Measurements from ENCODE around the gene RALGAPA1. TPM values are rescaled to one million over a fixed set of nuclear protein-coding genes. Genes with fewer than 3 reads are reported as not detected.
"Not testable (repeated sequence)": the region's sequence is repeated elsewhere in the genome, so short reads cannot be mapped to it uniquely, and the experiment has no call there.

RALGAPA1 gene
- total RNA-seq, 1 donor from 2014 or later, result 57.4 TPM

- ChIA-PET CTCF (interaction anchor here (1.0 kb wide), 1 partner anchor 11 kb away, joined by 3 read pairs; no protein-coding TSS in a partner anchor), POLR2A (no interaction called here)
- H3K27me3 Mint-ChIP-seq, result no peaks in the 10 kb centered on the region
- peaks cover 74% of the 10 kb centered on the region for H3K36me3 Mint-ChIP-seq (ENCODE audit: low read depth)
- DNase-seq (no peak), ATAC-seq (ENCODE audit: low read depth) (no peak)
- intact Hi-C loops (cut with micrococcal nuclease), result no loop called here
- no peaks in the 10 kb centered on the region for H3K4me1 Mint-ChIP-seq
- TF ChIP-seq, protein P1, sequence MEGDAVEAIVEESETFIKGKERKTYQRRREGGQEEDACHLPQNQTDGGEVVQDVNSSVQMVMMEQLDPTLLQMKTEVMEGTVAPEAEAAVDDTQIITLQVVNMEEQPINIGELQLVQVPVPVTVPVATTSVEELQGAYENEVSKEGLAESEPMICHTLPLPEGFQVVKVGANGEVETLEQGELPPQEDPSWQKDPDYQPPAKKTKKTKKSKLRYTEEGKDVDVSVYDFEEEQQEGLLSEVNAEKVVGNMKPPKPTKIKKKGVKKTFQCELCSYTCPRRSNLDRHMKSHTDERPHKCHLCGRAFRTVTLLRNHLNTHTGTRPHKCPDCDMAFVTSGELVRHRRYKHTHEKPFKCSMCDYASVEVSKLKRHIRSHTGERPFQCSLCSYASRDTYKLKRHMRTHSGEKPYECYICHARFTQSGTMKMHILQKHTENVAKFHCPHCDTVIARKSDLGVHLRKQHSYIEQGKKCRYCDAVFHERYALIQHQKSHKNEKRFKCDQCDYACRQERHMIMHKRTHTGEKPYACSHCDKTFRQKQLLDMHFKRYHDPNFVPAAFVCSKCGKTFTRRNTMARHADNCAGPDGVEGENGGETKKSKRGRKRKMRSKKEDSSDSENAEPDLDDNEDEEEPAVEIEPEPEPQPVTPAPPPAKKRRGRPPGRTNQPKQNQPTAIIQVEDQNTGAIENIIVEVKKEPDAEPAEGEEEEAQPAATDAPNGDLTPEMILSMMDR (IDR thresholded peaks at IDR 0.05), result no peak
- peaks cover 7% of the 10 kb centered on the region for H3K9me3 Mint-ChIP-seq
- no peak overlapping the region for H3K4me3 Mint-ChIP-seq
- no peak overlapping the region for H3K27ac Mint-ChIP-seq
These were observed 191.6 kb downstream of the RALGAPA1 start for GRCh38 chr14:35617500-35617899.

DNA sequence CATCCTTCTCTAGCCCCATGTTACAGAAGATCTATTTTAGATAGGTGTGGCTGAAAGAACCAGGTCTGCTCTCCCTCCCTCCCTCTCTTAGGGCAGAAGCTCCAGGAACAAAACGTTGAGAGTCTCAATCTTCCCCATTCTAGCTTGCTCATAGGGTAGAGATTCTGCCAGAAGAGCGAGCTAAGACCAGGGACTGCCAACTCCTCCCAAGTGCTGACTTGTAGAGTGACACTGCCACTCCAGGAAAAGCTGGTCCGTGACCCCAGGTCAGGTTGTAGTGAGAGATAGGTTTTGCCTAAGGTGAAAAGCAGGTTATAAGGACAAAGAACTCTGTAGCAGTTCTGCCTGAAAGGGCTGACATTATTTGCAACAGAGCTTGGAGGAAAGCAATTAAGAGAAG, 201.7 kb downstream of the RALGAPA1 start:
- H3K36me3 Mint-ChIP-seq (ENCODE audit: low read depth), result peaks cover 65% of the 10 kb centered on the region

DNA sequence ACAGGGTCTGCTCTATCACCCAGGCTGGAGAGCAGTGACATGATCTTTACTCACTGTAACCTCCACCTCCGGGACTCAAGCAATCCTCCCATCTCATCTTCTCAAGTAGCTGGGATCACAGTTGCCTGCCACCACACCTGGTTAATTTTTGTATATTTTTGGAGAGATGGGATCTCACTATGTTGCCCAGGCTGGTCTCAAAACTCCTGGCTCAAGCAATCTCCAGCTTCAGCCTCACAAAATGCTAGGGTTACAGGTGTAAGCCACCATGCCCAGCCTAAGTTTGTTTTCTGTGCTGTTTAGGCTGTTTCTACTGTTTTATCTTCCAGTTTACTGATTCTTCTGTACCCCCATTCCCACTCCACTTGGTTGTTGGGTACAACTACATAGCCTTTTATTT, 208.8 kb downstream of the RALGAPA1 start:
- ChIA-PET POLR2A (no interaction called here), CTCF (no interaction called here)
- Mint-ChIP-seq H3K27me3 (no peaks in the 10 kb centered on the region), H3K4me3 (no peak overlapping the region), H3K4me1 (no peaks in the 10 kb centered on the region), H3K36me3 (ENCODE audit: low read depth) (peaks cover 77% of the 10 kb centered on the region), H3K27ac (no peak overlapping the region), H3K9me3 (peaks cover 12% of the 10 kb centered on the region)
- ATAC-seq (ENCODE audit: low read depth) (no peak), DNase-seq (no peak)
- TF ChIP-seq, protein P1 (IDR thresholded peaks at IDR 0.05), result no peak
- intact Hi-C loops (cut with micrococcal nuclease), result no loop called here

More for the DNA sequence above, 201.7 kb downstream of the RALGAPA1 start:
- Mint-ChIP-seq H3K4me3 (no peak overlapping the region), H3K4me1 (peaks cover 3% of the 10 kb centered on the region), H3K27me3 (no peaks in the 10 kb centered on the region), H3K9me3 (no peaks in the 10 kb centered on the region), H3K27ac (no peak overlapping the region)
- DNase-seq (no peak), ATAC-seq (ENCODE audit: low read depth) (no peak)
- TF ChIP-seq, protein P1 (IDR thresholded peaks at IDR 0.05), result no peak
- ChIA-PET CTCF (interaction anchor here (1.1 kb wide), 1 partner anchor 10 kb away, joined by 3 read pairs; no protein-coding TSS in a partner anchor), POLR2A (no interaction called here)
- intact Hi-C loops (cut with micrococcal nuclease), result no loop called here

GRCh38 chr14:35594616-35595015, 214.5 kb downstream of the RALGAPA1 start:
- no peak overlapping the region for H3K27ac Mint-ChIP-seq
- peaks cover 22% of the 10 kb centered on the region for H3K9me3 Mint-ChIP-seq
- TF ChIP-seq, protein P1 (IDR thresholded peaks at IDR 0.05), result no peak
- intact Hi-C loops (cut with micrococcal nuclease), result no loop called here
- ATAC-seq (ENCODE audit: low read depth) (no peak), DNase-seq (no peak)
- no peaks in the 10 kb centered on the region for H3K27me3 Mint-ChIP-seq
- H3K4me1 Mint-ChIP-seq, result no peaks in the 10 kb centered on the region
- peaks cover 84% of the 10 kb centered on the region for H3K36me3 Mint-ChIP-seq (ENCODE audit: low read depth)
- no peak overlapping the region for H3K4me3 Mint-ChIP-seq
- ChIA-PET CTCF (no interaction called here), POLR2A (no interaction called here)

DNA sequence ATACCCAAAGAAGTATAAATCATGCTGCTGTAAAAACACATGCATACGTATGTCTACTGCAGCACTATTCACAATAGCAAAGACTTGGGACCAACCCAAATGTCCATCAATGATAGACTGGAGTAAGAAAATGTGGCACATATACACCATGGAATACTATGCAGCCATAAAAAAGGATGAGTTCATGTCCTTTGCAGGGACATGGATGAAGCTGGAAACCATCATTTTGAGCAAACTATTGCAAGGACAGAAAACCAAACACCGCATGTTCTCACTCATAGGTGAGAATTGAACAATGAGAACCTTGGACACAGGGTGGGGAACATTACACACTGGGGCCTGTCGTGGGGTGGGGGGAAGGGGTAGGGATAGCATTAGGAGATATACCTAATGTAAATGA, 221.7 kb downstream of the RALGAPA1 start:
- H3K27me3 Mint-ChIP-seq; intact Hi-C loops (cut with micrococcal nuclease); POLR2A ChIA-PET; CTCF ChIA-PET; DNase-seq; H3K4me1 Mint-ChIP-seq; H3K4me3 Mint-ChIP-seq; H3K27ac Mint-ChIP-seq; ATAC-seq (ENCODE audit: low read depth): not testable (repeated sequence)
- peaks cover 83% of the 10 kb centered on the region for H3K36me3 Mint-ChIP-seq (ENCODE audit: low read depth)
- H3K9me3 Mint-ChIP-seq, result peaks cover 14% of the 10 kb centered on the region

GRCh38 chr14:35578639-35579038, 230.5 kb downstream of the RALGAPA1 start:
- Mint-ChIP-seq H3K36me3 (ENCODE audit: low read depth) (peaks cover 27% of the 10 kb centered on the region), H3K4me3 (no peak overlapping the region), H3K27ac (no peak overlapping the region), H3K4me1 (no peaks in the 10 kb centered on the region), H3K9me3 (peaks cover 2% of the 10 kb centered on the region), H3K27me3 (no peaks in the 10 kb centered on the region)
- DNase-seq (no peak), ATAC-seq (ENCODE audit: low read depth) (no peak)
- intact Hi-C loops (cut with micrococcal nuclease), result no loop called here
- TF ChIP-seq, protein P1 (IDR thresholded peaks at IDR 0.05), result no peak
- POLR2A ChIA-PET, result no interaction called here
- CTCF ChIA-PET, result no interaction called here
